Kidney epithelial cell (primary cell): ENCODE results near the gene ORC4. TPM values are rescaled to one million over a fixed set of nuclear protein-coding genes. Genes with fewer than 3 reads are reported as not detected.

Source experiments
- DNase-seq: peaks from one replicate; pipeline ENCODE4 v3.0.0-alpha.2; 2010; ENCODE audit warnings: low read depth
- H3K27me3 ChIP-seq: 2 replicates; pipeline ENCODE4 v1.6.0; 2011; ENCODE audit warnings: low read length; ENCODE audit not compliant: control insufficient read depth, insufficient read depth
- H3K36me3 ChIP-seq: 2 replicates; pipeline ENCODE4 v1.5.1; 2011; ENCODE audit warnings: low read length; ENCODE audit not compliant: control insufficient read depth, insufficient read depth
- H3K4me3 ChIP-seq: 2 replicates; pipeline ENCODE4 v1.5.1; 2011; ENCODE audit warnings: low read depth, mild to moderate bottlenecking, control low read depth, low read length
- total RNA-seq: library from RNA; depleted of rRNA; stranded (reverse); fragments of >200 nt; gene quantifications from 2 replicates; pipeline ENCODE4 v1.2.3, GENCODE V29; 2015
- TF ChIP-seq, protein P1 (sequence below): IDR thresholded peaks from 2 replicates; pipeline ENCODE4 v1.5.1; 2011; ENCODE audit warnings: mild to moderate bottlenecking, moderate library complexity, low read length, control low read depth, inconsistent platforms; ENCODE audit not compliant: insufficient read depth, poor library complexity, severe bottlenecking

Gene ORC4
- 60.7 and 80.3 TPM in 2 replicates for total RNA-seq

DNA sequence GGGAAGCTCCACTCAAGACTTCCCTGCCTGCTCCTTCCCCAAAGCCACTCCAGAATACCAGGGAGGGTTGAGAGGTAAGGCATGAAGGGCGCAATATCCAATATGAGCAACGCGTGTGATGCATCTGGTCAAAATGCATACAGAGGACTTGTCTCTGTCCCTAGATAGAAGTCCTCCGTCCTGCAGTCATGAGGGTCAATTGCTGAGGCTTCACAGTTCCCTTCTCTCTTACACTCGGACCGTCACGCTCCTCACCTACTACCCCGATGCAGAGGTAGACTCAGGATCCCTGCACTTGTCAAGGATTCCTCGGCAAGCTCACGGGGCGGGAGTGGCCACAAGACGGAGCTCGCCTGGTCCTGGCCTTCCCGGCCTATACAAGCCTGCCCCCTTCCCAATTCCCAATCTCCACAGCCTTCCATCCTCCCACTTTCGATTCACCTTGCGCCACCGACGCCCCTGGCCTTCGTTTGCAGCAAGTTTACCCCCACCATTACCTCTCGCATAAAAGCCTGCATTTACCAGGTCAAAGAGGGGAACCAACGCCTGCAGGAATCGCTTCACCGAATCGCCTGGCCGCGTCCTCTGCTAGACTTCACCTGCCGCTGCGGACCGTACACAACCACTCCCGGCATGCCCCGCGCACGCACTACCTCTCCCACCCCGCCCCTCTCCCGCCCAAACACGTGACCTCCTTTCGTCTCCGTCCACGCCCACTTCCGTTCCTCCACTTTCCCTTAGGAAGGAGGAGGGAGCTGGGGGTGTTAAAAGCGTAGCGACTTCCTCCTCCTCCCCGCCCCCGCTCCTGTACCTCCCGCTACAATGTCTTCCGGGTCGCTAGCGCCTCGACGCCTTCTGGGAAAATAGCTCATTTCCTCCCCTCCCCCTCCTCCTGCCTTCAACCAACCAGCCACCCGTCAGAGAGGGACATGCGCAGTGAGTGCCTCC is at the start of gene ORC4:
ORC4 (minus strand) TSS at position 627 of the 948 bp plus-strand sequence. CDS start 44,779 bp downstream, outside the sequence.
- peak; percentile 97 for DNase-seq
- H3K4me3 ChIP-seq: peak within 1 kb of the TSS; percentile 82
- H3K36me3 ChIP-seq: no peaks in the 10 kb centered on the region
- no peaks in the 10 kb centered on the region for H3K27me3 ChIP-seq
- TF ChIP-seq, protein P1, sequence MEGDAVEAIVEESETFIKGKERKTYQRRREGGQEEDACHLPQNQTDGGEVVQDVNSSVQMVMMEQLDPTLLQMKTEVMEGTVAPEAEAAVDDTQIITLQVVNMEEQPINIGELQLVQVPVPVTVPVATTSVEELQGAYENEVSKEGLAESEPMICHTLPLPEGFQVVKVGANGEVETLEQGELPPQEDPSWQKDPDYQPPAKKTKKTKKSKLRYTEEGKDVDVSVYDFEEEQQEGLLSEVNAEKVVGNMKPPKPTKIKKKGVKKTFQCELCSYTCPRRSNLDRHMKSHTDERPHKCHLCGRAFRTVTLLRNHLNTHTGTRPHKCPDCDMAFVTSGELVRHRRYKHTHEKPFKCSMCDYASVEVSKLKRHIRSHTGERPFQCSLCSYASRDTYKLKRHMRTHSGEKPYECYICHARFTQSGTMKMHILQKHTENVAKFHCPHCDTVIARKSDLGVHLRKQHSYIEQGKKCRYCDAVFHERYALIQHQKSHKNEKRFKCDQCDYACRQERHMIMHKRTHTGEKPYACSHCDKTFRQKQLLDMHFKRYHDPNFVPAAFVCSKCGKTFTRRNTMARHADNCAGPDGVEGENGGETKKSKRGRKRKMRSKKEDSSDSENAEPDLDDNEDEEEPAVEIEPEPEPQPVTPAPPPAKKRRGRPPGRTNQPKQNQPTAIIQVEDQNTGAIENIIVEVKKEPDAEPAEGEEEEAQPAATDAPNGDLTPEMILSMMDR: peak; percentile 68

DNA sequence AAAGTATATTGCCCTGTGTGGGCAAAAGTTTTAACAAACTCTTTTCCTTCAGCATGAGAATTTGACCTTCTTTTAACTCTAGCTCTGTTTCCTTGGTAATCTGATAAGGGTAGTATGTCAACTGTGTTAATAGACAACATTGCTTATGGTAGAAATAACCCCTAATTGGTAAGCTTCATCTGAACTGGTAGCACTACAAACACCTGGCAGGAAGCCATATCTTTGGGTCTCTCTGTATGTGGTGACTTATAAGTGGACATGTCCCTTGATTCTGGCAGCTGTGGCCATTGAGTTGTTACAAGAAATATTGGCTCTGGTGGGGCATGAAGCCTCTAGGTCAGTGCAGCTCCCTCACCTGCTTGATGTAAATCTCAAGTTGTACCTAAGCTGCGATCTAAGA is 47.3 kb upstream of the ORC4 start:
- H3K4me3 ChIP-seq: no peak overlapping the region
- TF ChIP-seq, protein P1: no peak
- no peaks in the 10 kb centered on the region for H3K27me3 ChIP-seq
- no peak for DNase-seq
- H3K36me3 ChIP-seq: no peaks in the 10 kb centered on the region

DNA sequence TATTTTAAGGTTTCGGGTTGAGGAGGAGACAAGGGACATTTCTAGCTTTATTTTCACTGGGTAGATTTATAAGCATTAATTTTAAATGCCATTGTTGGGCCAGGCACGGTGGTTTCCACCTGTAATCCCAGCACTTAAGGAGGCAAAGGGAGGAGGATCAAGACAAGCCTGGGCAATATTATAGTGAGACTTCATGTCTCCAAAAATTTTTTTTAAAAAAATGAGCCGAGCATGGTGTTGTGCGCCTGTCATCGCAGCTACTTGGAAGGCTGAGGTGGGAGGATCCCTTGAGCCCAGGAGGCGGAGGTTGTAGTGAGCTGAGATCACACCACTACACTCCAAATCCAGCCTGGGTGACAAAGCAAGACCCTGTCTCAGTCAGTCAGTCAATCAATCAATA is 45.4 kb upstream of the ORC4 start:
- TF ChIP-seq, protein P1: no peak
- H3K27me3 ChIP-seq: no peaks in the 10 kb centered on the region
- DNase-seq: no peak
- no peak overlapping the region for H3K4me3 ChIP-seq
- no peaks in the 10 kb centered on the region for H3K36me3 ChIP-seq

DNA sequence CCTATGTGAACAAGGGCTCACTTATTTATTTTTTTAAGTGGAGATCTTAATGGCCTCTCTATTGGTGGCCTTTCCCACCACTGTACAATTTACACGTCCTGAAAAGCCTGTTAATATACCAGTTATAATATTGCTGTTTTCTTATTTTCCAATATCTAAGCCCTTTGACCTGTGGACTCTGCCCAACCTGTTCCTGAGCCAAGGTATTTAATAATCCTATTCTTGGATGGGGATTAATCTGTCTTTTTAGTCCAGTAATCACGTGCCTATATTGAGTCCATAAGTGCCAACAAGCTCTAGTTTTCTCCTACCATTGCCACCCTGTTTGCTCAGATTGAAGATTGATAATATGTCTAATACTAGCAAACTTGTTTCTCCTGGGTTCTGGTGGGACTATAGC is 43.1 kb upstream of the ORC4 start:
- no peaks in the 10 kb centered on the region for H3K36me3 ChIP-seq
- no peak for DNase-seq
- TF ChIP-seq, protein P1: no peak

DNA sequence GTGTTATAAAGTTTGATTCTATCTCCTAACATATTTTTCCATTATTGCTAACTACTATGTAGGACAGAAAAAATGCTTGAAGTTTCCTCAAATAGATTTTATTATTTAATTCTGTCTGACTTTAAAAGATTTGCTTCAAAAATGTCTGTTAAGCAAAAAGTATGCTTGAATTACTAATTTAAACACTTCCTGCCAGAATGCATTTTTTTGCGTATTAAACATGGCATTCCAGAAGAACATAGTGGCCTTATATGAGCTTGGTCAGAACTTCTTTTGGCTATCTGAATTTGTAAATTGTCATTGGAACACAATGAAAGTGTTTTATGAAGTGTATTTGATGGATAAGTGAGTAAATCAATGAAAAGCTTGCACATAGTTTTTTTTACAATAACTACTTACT is 38.1 kb upstream of the ORC4 start:
- Histone ChIP-seq H3K4me3 (no peak overlapping the region), H3K27me3 (no peaks in the 10 kb centered on the region), H3K36me3 (no peaks in the 10 kb centered on the region)
- TF ChIP-seq, protein P1: no peak
- no peak for DNase-seq

More for the DNA sequence above, 43.1 kb upstream of the ORC4 start:
- no peaks in the 10 kb centered on the region for H3K27me3 ChIP-seq
- H3K4me3 ChIP-seq: no peak overlapping the region
